Limb (tissue), 2 donors: Measurements from ENCODE around the gene TM2D1.
"Not testable (repeated sequence)": the region's sequence is repeated elsewhere in the genome, so short reads cannot be mapped to it uniquely, and the experiment has no call there.

ENCODE experiments used
- DNase-seq, 2 donors: peaks; one replicate each; pipeline ENCODE4 v3.0.0-alpha.2; 2016; ENCODE audit errors: extremely low spot score in 2 of 2

Gene TM2D1

DNA sequence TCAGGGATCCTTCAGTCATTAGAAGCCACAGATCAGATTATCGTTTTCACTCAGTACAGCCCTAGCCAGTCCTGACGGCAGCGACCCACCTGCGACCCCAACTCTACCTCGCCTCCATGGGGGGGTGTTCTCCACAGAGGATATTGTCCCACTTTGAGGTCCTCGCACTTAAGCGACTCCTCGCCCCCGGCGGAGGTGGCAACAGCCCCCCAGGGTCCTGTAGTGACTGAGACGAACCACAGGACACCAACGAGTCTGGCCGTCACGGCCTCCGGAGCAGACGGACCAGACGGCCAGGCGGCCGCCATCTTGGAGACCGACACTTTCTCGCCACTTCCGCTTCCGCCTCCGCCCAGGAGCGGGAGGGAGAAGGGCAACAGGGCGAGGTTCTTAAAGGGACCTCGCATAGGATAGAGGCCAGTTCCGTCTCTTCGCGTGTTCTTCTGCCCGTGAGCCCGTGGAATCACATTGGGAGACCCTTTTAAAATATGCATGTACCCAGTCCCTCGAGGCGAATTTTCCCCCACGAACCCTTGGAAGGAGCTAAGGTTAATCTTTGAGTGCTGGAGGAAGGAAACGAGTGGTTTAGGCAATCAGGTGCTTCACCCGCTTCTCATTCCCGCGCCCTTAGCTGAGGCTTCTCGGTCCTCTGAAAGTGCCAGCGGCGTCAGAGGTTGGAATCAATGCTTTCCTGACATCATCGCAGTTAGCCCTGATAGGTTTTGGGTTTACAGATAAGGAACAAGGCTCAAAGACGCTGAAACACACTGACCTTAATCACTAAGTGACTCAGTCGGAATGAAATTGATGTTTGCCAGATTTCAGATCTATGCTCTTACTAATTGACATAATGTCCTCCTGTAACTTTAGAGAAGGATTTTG is at the start of gene TM2D1:
TSS of gene TM2D1 (minus strand) at position 329 of the 882 bp plus-strand sequence. CDS start at position 308, 21 bp downstream.
- DNase-seq, result peak; percentile 91 to 95

DNA sequence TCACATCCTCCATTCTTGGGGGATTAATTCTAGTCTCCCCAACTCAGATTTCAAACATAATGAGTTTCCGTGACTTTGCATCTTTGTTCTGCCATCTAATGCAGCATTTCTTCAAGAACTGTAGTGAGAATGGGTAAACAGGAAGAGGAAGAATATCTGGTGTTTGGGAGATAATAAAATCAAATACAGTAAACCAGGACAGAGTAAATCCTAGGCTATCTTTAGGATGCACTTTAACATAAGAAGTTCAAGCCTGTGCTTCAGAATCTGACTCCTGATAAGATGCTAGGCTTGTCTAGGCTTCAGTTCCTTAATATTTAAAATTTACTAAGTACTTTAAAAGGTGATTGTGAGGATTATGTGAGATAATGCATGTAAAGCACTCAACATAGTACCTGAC is 45.2 kb upstream of the TM2D1 start:
- DNase-seq, result no peak

DNA sequence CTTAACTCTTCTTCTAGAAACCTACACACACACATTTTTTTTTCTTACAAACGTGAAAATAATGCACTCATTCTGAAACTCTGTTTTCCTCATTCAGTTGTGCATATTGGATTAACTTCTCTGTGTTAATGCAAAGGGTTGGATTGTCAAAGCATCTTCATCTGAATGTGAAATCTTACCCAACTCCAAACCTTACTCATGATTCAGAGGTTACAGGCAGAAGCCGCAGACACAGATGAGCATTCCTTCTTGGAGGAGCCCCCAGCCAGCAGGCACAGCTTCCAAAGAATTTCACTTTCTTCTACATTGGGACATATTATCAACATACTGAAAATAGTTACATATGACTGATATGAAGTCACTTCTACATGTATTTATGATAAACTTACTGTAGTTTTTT is 33.0 kb upstream of the TM2D1 start:
- DNase-seq, result no peak

DNA sequence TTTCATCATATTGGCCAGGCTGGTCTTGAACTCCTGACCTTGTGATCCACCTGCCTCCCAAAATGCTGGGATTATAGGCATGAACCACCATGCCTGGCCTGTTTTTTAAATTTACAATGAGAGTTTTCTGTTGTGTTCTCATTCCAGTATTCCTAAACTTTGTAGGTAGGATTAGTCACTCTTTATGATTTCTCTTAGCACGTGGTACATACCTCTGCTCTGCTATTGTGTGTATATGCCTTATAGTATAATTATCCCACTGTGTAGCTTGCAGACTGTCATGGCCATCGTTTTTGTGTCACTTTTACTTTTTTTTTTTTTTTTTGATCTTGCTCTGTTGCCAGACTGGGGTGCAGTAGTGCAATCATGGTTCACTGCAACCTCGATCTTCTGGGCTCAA is 31.8 kb upstream of the TM2D1 start:
- no peak for DNase-seq

DNA sequence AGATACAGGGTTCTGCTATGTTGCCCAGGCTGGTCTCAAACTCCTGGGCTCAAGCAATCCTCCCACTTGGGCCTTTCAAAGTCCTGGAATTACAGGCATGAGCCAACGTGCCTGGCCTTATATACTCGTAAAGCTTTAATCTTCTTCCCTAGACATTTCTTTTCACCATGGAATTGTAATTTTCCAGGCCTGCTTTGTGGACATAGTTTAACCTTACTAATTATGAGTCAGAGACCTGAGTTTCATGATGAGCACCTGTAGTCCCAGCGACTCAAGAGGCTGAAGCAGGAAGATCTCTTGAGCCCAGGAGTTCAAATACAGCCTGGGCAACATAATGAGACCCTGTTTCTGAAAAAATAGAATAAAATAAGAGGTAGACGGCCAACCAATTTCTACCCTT is 29.6 kb upstream of the TM2D1 start:
- DNase-seq, result no peak

DNA sequence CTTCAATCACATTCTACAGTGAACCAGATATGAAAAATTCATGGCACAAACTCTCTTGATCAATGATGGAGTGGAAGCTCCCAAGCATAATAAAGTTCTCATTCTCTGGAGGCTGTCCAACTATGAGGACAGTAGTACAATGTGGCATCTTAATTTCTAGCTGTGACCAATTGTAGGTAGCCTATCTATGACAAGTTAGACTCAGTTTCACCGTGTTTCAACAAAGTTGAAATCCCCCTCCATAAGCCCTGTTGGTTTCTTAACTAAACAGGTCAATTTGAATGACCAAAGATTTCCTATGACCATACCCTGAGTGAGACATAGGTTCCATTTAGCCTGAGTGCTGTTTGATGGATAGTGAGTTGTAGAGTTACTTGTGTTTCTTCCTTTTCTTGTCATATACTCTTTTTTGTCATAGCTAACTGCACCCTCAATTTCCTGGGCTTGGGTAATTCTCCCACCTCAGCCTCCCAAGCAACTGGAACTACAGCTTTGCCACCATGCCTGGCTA is 29.1 kb upstream of the TM2D1 start:
- no peak for DNase-seq

DNA sequence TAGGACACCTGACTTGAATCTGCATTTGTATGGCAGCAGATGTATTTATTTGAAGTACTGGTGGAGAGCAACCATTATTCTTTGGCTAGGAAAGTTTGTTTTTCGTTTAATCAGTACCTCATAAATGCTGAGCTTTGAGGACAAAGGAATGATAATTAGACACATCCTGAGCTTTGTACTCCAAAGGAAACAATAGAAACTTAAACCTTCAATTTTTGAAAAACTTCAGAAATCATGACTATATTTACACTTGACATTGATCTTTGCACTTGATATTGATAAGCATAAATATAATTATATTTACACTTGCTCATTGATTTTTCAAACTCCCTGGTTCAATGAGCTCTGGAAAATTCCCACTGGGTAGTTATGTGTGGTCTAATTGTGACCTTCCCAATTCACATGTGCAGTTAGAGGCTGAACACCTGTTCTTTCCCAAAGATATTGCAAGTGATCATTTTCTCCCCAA is 28.0 kb upstream of the TM2D1 start:
- no peak for DNase-seq

DNA sequence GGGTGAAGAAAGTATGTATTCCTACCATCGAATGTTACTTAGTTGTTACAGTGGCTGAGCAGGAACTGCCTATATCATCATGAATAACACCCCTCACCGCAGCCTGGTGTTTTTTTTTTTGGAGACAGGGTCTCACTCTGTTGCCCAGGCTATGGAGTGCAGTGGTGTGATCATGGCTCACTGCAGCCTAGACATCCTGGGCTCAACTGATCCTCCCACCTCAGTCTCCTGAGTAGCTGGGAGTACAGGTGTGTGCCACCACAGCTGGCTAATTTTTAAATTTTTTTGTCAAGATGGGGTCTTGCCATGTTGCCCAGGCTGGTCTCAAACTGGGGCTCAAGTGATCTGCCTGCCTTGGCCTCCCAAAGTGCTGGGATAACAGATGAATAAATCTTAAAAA is 24.6 kb upstream of the TM2D1 start:
- no peak for DNase-seq

DNA sequence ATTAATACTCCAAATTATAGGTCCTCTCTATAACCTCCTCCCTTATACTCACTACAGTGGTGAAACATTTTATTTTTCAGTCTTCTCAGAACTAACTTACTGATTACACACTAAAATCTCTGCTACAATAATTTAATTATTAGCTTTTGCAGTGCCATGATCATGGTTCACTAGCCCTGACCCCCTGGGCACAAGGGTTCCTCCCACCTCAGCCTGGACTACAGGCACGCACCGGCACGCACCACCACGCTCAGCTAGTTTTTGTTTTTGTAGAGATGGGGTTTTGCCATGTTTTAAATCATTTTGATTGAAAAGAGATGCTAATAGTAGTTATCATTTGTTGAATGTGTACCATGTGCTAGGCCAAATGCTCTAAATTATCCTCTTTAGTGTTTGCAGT is 23.6 kb upstream of the TM2D1 start:
- DNase-seq, result no peak

DNA sequence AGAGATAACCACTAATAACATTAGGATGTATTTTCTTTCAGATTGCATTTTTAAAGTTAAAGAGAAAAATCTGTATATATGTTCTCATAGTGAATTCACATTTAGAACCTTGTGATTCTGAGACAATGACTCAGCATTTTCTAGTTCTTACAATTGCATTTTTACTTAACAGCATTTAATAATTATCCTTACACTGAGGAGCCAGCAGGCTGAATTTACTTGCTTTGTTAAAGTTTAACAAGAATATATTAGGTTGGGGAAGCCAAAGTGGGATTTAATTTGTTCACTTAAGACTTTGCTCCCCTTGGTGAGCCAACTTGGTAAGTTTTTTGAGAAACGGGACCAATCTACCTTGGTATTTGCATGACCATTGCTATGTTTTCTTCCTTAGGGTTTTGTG is 21.9 kb upstream of the TM2D1 start:
- no peak for DNase-seq

DNA sequence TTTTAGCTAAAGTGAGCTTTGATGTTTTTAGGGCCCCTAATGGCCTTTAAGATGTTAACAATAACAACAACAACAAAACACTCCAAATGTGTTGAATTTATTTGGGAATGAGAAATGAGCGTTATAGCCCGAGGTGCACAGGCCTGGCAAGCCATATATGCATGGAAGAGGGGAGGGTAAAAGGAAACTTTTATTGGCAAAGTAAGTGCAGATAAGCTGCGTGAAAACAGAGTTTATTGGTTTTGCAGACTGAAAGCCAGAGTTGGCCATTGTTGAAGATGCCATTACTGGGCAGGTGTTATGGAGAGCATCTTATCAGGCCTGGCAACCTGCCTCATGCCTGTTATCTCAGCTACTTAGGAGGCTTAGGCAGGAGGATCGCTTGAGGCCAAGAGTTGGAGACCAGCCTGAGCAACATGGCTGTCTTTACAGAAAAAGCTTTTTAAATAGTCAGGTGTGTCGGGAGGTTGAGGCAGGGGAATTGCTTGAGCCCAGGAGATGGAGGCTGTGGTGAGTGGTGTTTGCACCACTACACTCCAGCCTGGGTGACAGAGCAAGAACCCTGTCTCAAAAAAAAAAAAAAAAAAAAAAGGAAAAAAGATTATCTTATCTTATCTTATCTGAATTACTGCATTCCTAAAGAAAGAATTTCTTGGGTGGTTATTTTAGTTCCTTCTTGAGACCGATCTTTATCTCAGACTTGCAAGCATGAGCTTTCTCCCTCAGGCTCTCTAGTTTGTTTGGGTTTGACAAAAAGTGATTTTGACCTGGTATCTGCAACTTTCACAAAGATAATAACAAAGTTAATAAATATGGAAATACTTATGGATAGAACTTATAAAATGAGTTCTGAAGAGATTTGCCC is 19.0 kb upstream of the TM2D1 start:
- no peak for DNase-seq

DNA sequence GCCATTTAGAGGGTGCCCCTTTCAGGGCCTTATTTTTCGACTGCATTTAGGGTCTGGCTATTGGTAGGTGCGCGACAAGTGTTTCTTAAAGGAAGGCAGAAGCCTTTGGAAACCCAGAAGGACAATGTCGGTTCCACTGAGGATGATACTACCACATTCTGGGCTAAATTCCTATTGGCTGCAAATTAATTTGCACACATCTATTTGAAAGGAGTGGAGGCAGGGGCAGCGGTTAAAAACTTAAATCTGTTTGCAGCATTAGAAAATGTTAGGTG is 18.4 kb upstream of the TM2D1 start:
- DNase-seq, result no peak

DNA sequence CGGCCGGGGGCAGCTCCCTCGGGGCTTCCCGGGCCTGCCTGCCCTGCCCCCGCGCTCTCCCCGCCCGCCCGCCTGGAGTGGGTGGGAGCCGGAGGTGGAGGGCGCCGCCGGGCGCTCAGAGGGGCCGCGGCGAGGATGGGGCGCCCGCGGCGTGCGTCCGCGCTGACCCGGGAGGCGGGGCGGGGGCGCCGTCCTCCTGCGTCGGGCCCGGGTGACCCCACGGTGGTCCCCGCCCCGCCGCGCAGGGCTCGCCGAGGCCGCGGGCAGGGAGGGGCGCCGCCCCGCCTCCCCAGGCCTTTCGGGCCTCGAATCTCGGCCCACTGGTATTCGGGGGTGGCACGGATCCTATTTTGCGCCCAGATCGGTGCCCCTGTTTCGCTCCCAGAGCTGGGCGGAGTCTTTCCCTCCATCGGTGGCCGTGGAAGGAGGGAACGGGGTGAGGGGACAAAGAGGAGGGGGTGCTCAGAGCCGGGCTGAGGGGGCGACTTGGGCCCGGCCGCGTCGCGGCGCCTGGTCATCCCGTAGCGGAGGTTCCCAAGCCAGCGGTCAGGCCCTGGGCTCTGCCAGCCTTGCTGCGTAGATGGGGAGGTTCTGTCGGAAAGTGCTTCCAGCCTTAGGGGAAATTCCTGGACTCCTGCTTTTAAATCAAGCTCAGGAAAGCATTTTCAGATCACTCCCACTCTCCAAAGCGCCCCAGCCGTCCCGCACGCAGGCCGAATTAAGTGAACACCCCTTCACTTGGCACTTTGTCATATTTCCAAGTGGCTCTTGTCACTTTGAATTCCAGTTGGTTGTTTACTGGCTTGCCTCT is 17.9 kb upstream of the TM2D1 start:
- DNase-seq, result peak; percentile 30 to 77

DNA sequence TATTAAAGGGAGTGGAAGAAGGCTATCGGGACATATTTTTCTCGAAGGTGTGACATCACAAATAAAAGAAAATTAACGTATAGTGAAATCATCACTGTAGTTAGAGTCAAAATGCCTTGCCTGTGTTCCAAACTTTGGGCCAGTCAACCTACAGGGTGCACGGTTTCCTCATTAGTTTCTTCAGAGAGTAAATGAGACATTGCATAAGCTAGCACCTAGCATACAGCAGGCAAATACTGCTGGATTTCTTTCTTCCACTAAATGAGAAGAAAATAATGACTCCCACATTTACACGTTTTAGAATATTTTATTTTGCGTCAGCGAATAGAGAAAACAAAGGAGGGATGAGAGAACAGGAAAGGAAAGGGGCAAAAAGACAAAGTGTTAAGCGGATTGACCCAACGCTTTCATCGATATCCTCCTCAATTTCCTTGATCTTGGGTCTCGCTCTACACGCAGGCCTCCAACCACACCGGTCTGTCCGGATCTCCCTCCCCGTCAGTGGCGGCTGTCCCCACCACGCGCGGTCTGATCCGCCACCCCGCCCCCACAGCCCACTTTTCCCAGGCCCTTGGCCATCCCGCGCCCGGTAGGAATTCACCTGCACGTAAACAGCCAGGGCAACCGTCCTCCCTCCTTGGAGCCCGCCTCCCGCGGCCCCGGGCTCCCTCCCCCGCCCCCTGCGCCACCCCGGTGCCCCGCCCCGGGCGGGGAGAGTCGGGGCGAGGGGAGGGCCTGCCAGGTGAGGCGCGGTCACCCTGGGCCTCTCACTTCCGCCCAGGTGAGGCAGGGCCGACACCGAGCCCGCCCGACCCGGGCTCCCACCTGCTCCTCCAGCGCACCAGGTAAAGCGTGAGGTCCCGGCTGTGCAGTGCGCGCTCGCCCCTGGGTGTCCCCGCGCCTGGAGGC is 17.0 kb upstream of the TM2D1 start, which contains the start of gene PATJ:
TSS of gene PATJ (plus strand) at position 770 of the 909 bp plus-strand sequence. CDS start 20,413 bp downstream, outside the sequence.
- peak; percentile 8 to 80 for DNase-seq

DNA sequence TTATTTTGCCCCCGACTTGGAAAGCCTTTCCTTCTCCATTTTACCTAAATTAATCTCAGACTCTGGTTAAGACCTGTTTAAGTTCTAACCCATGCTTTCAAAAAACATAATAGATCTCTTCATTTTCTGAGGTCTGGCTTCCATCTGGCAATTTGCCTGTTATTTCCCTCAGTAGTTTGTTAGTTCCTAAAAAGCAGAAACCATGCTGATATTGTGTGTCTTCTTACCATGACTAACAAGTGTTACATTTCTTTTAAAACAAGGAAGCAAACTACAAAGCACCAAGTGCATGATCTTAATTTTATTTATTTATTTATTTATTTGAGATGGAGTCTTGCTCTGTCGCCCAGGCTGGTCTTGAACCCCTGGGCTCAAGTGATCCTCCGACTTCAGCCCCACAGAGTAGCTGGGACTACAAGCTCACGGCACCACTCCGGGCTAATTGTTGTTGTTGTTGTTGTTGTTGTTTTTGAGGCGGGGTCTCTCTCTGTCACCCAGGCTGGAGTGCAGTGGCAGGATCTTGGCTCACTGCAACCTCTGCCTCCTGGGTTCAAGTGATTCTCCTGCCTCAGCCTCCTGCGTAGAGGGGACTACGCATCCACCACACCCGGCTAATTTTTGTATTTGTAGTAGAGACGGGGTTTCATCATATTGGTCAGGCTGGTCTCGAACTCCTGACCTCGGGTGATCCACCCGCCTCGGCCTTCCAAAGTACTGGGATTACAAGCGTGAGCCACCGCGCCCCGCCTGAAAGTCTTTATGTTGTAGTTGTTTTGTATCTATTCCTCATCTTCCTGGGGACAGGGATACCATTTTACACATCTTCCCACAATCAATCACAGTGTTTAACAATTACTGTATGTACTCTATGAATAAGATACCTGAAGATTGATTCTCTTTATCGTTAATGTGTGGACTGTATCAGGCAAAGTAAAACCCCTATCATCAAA is 16.1 kb upstream of the TM2D1 start:
- DNase-seq, result no peak

DNA sequence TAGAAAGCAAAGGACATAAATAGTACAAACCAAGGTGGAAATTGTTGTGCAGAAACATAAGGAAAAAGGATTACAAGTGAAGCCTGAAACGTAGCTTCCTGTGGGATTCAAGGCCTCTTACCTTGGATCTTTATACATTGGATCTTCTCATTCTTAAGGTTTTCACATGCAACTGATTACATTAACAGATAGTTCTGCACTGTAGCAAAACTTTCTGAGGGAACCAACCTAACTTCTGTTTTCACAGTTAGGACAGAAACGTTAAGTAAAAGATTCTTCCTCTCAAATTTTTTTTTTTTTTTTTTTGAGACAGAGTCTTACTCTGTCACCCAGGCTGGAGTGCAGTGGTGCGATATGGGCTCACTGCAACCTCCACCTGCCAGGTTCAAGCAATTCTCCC is 7.8 kb upstream of the TM2D1 start:
- DNase-seq, result peak in 1 of 2 donors; percentile 24

DNA sequence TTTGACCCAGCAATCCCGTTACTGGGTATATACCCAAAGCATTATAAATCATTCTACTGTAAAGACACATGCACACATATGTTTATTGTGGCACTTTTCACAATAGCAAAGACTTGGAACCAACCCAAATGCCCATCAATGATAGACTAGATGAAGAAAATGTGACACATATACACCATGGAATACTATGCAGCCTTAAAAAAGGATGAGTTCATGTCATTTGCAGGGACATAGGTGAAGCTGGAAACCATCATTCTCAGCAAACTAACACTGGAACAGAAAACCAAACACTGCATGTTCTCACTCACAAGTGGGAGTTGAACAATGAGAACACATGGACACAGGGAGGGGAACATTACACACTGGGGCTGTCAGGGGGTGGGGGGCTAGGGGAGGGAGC is 5.7 kb upstream of the TM2D1 start:
- not testable (repeated sequence) for DNase-seq

DNA sequence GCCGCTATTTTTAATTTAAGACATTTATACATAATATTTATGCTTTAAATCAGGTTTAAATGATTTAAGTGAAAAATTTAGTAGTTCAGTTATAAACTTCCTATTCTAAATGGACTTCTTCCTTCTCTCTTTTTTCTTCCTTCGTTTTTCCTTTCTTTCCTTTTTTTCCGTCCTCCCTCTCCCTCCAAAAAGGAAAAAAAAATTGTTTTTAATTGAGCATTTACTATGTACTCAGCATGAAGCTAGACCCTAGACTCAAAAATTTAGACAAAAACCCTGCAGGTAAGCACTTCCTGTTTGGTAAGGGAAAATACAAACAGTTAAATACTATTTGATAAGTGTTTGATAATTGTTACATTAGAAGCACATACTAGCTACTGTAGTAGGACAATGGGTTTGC is 2.6 kb upstream of the TM2D1 start:
- no peak for DNase-seq

DNA sequence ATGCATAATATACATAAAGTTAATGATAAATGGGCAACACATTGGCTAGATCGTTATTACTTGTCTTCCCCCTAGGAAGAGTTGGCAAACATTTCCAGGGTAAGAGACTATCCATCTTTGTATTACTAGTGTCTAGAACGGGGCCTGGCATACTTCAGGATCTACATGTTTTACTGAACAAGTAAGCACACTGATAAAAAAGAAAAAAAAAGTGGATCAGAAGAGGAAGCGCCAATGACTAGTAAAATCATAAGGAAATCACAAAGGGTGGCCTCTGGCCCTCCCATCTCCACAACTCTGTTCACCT is 482 bp downstream of the TM2D1 start:
- DNase-seq, result no peak
